ENCODE results near the gene HDGFL3. TPM values are rescaled to one million over a fixed set of nuclear protein-coding genes. Genes with fewer than 3 reads are reported as not detected.

The HDGFL3 gene
- total RNA-seq, 1 donor from 2014 or later = 231 TPM

DNA sequence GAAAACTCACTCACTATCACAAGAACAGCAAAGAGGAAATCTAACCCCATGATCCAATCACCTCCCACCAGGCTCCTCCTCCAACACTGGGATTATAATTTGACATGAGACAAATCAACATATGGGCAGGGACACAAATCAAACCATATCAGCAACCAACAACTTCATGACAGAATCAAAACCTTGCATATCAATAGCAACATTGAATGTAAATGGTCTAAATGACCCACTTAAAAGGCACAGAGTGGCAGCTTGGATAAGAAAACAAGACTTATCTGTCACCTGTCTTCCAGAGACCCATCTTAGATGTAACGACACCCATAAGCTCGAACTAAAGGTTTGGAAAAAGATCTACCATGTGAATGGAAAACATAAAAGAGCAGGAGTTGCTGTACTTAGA lies 40.8 kb downstream of the HDGFL3 start:
- no peak overlapping the region for H3K27ac ChIP-seq
- H3K4me1 Mint-ChIP-seq = no peaks in the 10 kb centered on the region
- H3K9ac ChIP-seq = no peak overlapping the region
- no peaks in the 10 kb centered on the region for H3K4me1 ChIP-seq
- H3K4me2 ChIP-seq = no peak overlapping the region
- no peak overlapping the region for H2AFZ ChIP-seq (replicated peaks)
- no peaks in the 10 kb centered on the region for H3K27me3 Mint-ChIP-seq (ENCODE audit: insufficient read depth, low read depth)
- no peak overlapping the region for H3K4me3 Mint-ChIP-seq
- H3K9me3 Mint-ChIP-seq = peaks cover 54% of the 10 kb centered on the region
- H3F3A ChIP-seq (ENCODE audit: low read depth) = no peaks in the 10 kb centered on the region
- H3K79me2 ChIP-seq (ENCODE audit: low read depth) = peaks cover 99% of the 10 kb centered on the region
- H3K27me3 ChIP-seq = no peaks in the 10 kb centered on the region
- H3K36me3 ChIP-seq = peaks cover 5% of the 10 kb centered on the region
- TF ChIP-seq, protein P1, sequence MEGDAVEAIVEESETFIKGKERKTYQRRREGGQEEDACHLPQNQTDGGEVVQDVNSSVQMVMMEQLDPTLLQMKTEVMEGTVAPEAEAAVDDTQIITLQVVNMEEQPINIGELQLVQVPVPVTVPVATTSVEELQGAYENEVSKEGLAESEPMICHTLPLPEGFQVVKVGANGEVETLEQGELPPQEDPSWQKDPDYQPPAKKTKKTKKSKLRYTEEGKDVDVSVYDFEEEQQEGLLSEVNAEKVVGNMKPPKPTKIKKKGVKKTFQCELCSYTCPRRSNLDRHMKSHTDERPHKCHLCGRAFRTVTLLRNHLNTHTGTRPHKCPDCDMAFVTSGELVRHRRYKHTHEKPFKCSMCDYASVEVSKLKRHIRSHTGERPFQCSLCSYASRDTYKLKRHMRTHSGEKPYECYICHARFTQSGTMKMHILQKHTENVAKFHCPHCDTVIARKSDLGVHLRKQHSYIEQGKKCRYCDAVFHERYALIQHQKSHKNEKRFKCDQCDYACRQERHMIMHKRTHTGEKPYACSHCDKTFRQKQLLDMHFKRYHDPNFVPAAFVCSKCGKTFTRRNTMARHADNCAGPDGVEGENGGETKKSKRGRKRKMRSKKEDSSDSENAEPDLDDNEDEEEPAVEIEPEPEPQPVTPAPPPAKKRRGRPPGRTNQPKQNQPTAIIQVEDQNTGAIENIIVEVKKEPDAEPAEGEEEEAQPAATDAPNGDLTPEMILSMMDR (IDR thresholded peaks at IDR 0.05) = no peak
- TF ChIP-seq EZH2 (IDR thresholded peaks at IDR 0.05) (no peak), EZH2phosphoT487 (IDR thresholded peaks at IDR 0.05) (no peak)
- no peak overlapping the region for H3K27ac Mint-ChIP-seq
- DNase-seq (ENCODE audit: low spot score) = no peak
- H3K9me3 ChIP-seq (ENCODE audit: low read depth) = peaks cover 8% of the 10 kb centered on the region
- peaks cover 49% of the 10 kb centered on the region for H3K36me3 Mint-ChIP-seq
- no peak overlapping the region for H3K4me3 ChIP-seq
- peaks cover 30% of the 10 kb centered on the region for H4K20me1 ChIP-seq (ENCODE audit: low read depth)

- Histone ChIP-seq H3K27ac (no peak overlapping the region), H3F3A (ENCODE audit: low read depth) (no peaks in the 10 kb centered on the region), H2AFZ (replicated peaks) (no peak overlapping the region), H4K20me1 (ENCODE audit: low read depth) (peaks cover 30% of the 10 kb centered on the region), H3K9ac (no peak overlapping the region), H3K4me1 (no peaks in the 10 kb centered on the region), H3K9me3 (ENCODE audit: low read depth) (peaks cover 8% of the 10 kb centered on the region), H3K27me3 (no peaks in the 10 kb centered on the region), H3K79me2 (ENCODE audit: low read depth) (peaks cover 98% of the 10 kb centered on the region), H3K36me3 (peaks cover 5% of the 10 kb centered on the region), H3K4me3 (no peak overlapping the region), H3K4me2 (no peak overlapping the region)
- peaks cover 52% of the 10 kb centered on the region for H3K9me3 Mint-ChIP-seq
- peaks cover 45% of the 10 kb centered on the region for H3K36me3 Mint-ChIP-seq
- TF ChIP-seq EZH2phosphoT487 (IDR thresholded peaks at IDR 0.05) (no peak), EZH2 (IDR thresholded peaks at IDR 0.05) (no peak)
- TF ChIP-seq, protein P1 (IDR thresholded peaks at IDR 0.05) = no peak
- no peaks in the 10 kb centered on the region for H3K27me3 Mint-ChIP-seq (ENCODE audit: insufficient read depth, low read depth)
- H3K4me1 Mint-ChIP-seq = no peaks in the 10 kb centered on the region
- DNase-seq (ENCODE audit: low spot score) = no peak
- no peak overlapping the region for H3K27ac Mint-ChIP-seq
- no peak overlapping the region for H3K4me3 Mint-ChIP-seq
Measured at GRCh38 chr15:83166218-83166617, 41.4 kb downstream of the HDGFL3 start.

DNA sequence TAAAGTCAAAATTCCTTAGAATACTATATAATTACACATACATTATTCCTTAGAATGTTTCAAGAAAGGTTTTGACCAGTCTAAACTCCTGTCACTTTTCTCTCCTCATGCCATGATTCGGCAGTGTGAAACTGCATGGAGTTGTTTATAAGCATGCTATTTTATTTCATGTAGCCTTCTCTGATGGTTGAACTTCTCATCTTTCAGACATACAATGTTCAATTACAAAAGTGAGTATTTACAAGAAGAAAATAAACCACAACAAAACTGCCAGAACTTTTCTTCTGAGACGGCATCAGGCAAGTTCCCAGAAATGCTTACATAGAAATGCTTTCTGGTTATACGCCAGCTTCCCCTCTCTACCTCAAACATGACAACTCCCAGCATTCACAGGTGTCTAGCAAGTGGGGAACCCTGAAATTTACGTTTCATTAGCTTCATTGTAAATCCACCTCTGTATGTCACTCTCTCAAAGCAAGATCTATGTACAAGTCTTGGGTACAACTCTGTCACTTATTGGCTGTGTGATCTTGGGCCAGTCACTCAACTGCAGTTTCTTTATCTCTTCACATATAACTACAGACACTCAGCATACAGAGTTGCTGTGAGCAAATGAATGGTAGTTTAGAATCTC lies 42.7 kb downstream of the HDGFL3 start:
- Mint-ChIP-seq H3K27me3 (ENCODE audit: insufficient read depth, low read depth) (no peaks in the 10 kb centered on the region), H3K27ac (no peak overlapping the region), H3K36me3 (peaks cover 43% of the 10 kb centered on the region), H3K4me1 (no peaks in the 10 kb centered on the region), H3K9me3 (peaks cover 42% of the 10 kb centered on the region), H3K4me3 (no peak overlapping the region)
- peaks cover 30% of the 10 kb centered on the region for H4K20me1 ChIP-seq (ENCODE audit: low read depth)
- no peak overlapping the region for H3K9ac ChIP-seq
- H3K4me1 ChIP-seq = no peaks in the 10 kb centered on the region
- H3K4me3 ChIP-seq = no peak overlapping the region
- H3K9me3 ChIP-seq (ENCODE audit: low read depth) = peaks cover 8% of the 10 kb centered on the region
- TF ChIP-seq, protein P1 (IDR thresholded peaks at IDR 0.05) = no peak
- TF ChIP-seq EZH2phosphoT487 (IDR thresholded peaks at IDR 0.05) (no peak), EZH2 (IDR thresholded peaks at IDR 0.05) (no peak)
- DNase-seq (ENCODE audit: low spot score) = no peak
- H3K27ac ChIP-seq = no peak overlapping the region
- no peaks in the 10 kb centered on the region for H3F3A ChIP-seq (ENCODE audit: low read depth)
- H2AFZ ChIP-seq (replicated peaks) = no peak overlapping the region
- peaks cover 86% of the 10 kb centered on the region for H3K79me2 ChIP-seq (ENCODE audit: low read depth)
- H3K27me3 ChIP-seq = no peaks in the 10 kb centered on the region
- peaks cover 5% of the 10 kb centered on the region for H3K36me3 ChIP-seq
- no peak overlapping the region for H3K4me2 ChIP-seq

All from neural progenitor cell (in vitro differentiated cells).